ENCODE measurements around the gene ZNF827.

The ZNF827 gene

GRCh38 chr4:145939856-145940255 is 1.2 kb upstream of the ZNF827 start:
- TF ChIP-seq RAD21 (IDR thresholded peaks at IDR 0.05; ENCODE audit: low read depth) (no peak), REST (IDR thresholded peaks at IDR 0.05; ENCODE audit: low read depth) (no peak), EP300 (IDR thresholded peaks at IDR 0.05; ENCODE audit: borderline replicate concordance) (no peak), CEBPB (IDR thresholded peaks at IDR 0.05) (no peak), NFIC (IDR thresholded peaks at IDR 0.05) (no peak), EGR1 (IDR thresholded peaks at IDR 0.05) (no peak), TCF12 (IDR thresholded peaks at IDR 0.05; ENCODE audit: low read depth) (no peak), CREB1 (IDR thresholded peaks at IDR 0.05; ENCODE audit: low read depth) (no peak), TAF1 (IDR thresholded peaks at IDR 0.05; ENCODE audit: low read depth) (no peak), ZBTB7A (IDR thresholded peaks at IDR 0.05; ENCODE audit: low read depth) (no peak), USF1 (IDR thresholded peaks at IDR 0.05) (no peak), FOXM1 (IDR thresholded peaks at IDR 0.05; ENCODE audit: borderline replicate concordance, low read depth) (no peak), TEAD4 (IDR thresholded peaks at IDR 0.05) (no peak)

GRCh38 chr4:145939441-145939750 is 773 bp upstream of the ZNF827 start:
- TF ChIP-seq REST (IDR thresholded peaks at IDR 0.05; ENCODE audit: low read depth) (no peak), NFIC (IDR thresholded peaks at IDR 0.05) (no peak), ZBTB7A (IDR thresholded peaks at IDR 0.05; ENCODE audit: low read depth) (no peak), EP300 (IDR thresholded peaks at IDR 0.05; ENCODE audit: borderline replicate concordance) (no peak), MAX (IDR thresholded peaks at IDR 0.05) (no peak), EGR1 (IDR thresholded peaks at IDR 0.05) (no peak), CREB1 (IDR thresholded peaks at IDR 0.05; ENCODE audit: low read depth) (no peak), USF1 (IDR thresholded peaks at IDR 0.05) (no peak), FOXM1 (IDR thresholded peaks at IDR 0.05; ENCODE audit: borderline replicate concordance, low read depth) (no peak), TCF12 (IDR thresholded peaks at IDR 0.05; ENCODE audit: low read depth) (no peak), YY1 (IDR thresholded peaks at IDR 0.05; ENCODE audit: low read depth) (no peak), RAD21 (IDR thresholded peaks at IDR 0.05; ENCODE audit: low read depth) (no peak), TAF1 (IDR thresholded peaks at IDR 0.05; ENCODE audit: low read depth) (no peak), CEBPB (IDR thresholded peaks at IDR 0.05) (no peak), TEAD4 (IDR thresholded peaks at IDR 0.05) (no peak)

- no peak for TF ChIP-seq CEBPB (IDR thresholded peaks at IDR 0.05)
- peak; percentile 83 for TF ChIP-seq YY1 (IDR thresholded peaks at IDR 0.05; ENCODE audit: low read depth)
Measured at GRCh38 chr4:145937971-145938611, 532 bp downstream of the ZNF827 start.

- TF ChIP-seq FOXM1 (IDR thresholded peaks at IDR 0.05; ENCODE audit: borderline replicate concordance, low read depth) = no peak
- peak; percentile 46; the same call in 1 of the 2 replicates for TF ChIP-seq ZBTB7A (IDR thresholded peaks at IDR 0.05; ENCODE audit: low read depth)
- 0 out of 2 replicates have a peak, but pooled peaks have one; percentile 31 for TF ChIP-seq EGR1 (IDR thresholded peaks at IDR 0.05)
Measured at GRCh38 chr4:145936997-145937901, 1.4 kb downstream of the ZNF827 start.

GRCh38 chr4:145936142-145936996 is 2.3 kb downstream of the ZNF827 start:
- TF ChIP-seq CREB1 (IDR thresholded peaks at IDR 0.05; ENCODE audit: low read depth) (no peak), NFIC (IDR thresholded peaks at IDR 0.05) (no peak), TCF12 (IDR thresholded peaks at IDR 0.05; ENCODE audit: low read depth) (no peak), REST (IDR thresholded peaks at IDR 0.05; ENCODE audit: low read depth) (no peak), RAD21 (IDR thresholded peaks at IDR 0.05; ENCODE audit: low read depth) (no peak), USF1 (IDR thresholded peaks at IDR 0.05) (no peak), TAF1 (IDR thresholded peaks at IDR 0.05; ENCODE audit: low read depth) (0 out of 2 replicates have a peak, but pooled peaks have one; percentile 41), EGR1 (IDR thresholded peaks at IDR 0.05) (no peak), CEBPB (IDR thresholded peaks at IDR 0.05) (no peak), EP300 (IDR thresholded peaks at IDR 0.05; ENCODE audit: borderline replicate concordance) (no peak), ZBTB7A (IDR thresholded peaks at IDR 0.05; ENCODE audit: low read depth) (0 out of 2 replicates have a peak, but pooled peaks have one; percentile 79), FOXM1 (IDR thresholded peaks at IDR 0.05; ENCODE audit: borderline replicate concordance, low read depth) (no peak), TEAD4 (IDR thresholded peaks at IDR 0.05) (no peak), YY1 (IDR thresholded peaks at IDR 0.05; ENCODE audit: low read depth) (no peak), MAX (IDR thresholded peaks at IDR 0.05) (no peak; the same call in 1 of the 2 replicates)
